GM21528 (cell line): ENCODE results near the gene EXTL1.

Experiments used
- ATAC-seq: cut with Tn5 transposase; IDR thresholded peaks from one replicate; pipeline ENCODE4 v1.9.1; 2021; ENCODE audit warnings: mild to moderate bottlenecking, moderate library complexity; ENCODE audit not compliant: unreplicated experiment, low FRiP score

Gene EXTL1

DNA sequence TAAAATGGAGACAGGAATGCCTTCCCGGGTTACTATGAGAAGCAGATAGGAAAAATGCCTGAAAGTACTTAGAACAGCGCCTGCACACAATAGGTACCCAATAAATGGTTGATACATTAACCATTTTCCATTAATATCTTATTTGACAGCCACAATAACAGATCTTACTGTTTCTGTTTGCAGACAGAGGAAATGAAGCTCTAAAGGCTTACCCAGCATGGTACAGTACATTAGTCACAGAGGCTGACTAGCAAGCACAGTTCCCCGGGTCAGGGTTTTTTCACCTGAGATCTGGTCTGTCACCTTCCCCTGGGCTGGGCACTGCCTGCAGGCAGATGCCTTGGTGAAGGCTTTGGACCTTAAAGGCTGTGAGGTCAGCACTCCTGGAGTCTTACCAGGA lies 43.0 kb downstream of the EXTL1 start:
- no peak for ATAC-seq

DNA sequence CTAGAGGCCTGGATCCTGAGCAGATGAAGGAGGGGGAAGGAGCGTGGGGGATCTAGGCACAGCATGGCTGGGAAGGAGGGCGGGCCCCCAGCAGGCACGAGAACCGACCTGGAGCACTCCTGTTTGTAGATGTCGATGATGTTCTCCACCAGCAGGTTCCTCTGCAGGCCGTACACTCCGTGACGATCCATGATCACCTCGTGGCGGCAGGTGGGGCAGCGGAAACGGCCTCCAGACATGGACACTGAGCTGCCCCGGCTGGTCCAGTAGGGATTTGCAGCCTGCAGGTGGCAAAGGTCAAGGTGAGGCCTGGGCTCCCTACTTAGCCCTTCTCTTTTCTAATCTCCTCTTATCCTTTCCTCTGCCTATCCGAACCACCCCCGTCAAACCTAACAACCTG lies 44.6 kb downstream of the EXTL1 start:
- no peak for ATAC-seq

DNA sequence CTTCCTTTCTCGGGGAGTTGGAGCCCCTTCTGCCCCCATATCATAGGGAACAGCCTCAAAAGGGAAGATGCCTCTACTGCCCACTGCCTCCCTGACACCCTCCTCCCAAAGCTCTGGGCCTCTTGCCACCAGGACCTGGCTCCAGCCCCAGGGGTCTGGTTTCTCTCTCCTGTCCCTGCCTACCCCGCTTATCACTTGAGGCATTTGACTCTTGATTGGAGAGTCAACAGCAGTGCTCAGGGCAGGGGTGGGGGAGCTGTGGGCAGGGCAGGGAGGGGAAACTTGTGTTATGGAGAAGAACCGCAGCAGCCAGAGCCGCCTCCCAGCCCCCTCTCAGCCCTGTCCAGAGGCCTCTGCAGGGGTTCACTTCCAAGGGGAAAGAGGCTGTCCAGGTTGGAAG lies 45.3 kb downstream of the EXTL1 start:
- no peak for ATAC-seq

DNA sequence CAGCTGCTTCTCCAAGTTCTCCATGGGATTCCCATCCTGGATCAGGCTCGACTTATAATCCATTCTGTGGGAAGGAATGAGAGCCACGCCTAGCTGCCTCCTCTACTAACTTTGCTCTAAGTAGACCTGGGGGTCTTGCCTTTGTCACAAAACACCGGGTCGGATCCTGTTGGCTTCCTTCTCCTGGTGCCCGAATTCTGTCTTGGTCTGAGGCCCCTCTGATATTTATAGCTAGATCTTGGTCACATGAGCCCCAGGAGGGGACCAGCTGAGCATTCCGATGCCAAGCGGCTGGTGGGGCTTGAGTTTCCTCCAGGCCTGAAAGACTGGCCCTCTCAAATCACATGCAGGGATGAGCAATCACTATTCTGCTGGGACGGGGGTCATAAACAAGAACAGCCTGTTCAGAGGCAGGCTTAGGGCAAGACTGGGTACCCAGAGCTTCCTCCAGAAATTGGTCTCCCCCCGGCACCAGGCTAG lies 45.9 kb downstream of the EXTL1 start, which contains the start of gene TRIM63:
TSS of gene TRIM63 (minus strand) at position 199 of the 480 bp plus-strand sequence. CDS start at position 63, 136 bp downstream.
- no peak for ATAC-seq

DNA sequence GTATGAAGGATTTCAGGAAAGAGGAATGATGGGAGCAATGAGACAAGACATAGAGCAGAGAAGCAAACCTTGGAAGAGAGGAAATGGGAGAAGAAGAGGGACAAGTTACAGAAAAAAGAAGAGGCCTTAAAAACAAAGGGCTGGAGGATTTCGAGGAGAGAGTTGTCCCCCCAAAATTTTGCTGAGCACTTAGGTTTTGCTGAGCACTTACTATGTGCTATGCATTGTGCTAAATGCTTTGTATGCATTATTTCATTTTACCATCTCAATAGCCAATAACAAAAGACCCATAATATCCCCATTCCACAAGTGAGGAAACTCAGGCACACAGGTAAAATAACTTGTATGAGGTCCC lies 48.3 kb downstream of the EXTL1 start:
- no peak for ATAC-seq

DNA sequence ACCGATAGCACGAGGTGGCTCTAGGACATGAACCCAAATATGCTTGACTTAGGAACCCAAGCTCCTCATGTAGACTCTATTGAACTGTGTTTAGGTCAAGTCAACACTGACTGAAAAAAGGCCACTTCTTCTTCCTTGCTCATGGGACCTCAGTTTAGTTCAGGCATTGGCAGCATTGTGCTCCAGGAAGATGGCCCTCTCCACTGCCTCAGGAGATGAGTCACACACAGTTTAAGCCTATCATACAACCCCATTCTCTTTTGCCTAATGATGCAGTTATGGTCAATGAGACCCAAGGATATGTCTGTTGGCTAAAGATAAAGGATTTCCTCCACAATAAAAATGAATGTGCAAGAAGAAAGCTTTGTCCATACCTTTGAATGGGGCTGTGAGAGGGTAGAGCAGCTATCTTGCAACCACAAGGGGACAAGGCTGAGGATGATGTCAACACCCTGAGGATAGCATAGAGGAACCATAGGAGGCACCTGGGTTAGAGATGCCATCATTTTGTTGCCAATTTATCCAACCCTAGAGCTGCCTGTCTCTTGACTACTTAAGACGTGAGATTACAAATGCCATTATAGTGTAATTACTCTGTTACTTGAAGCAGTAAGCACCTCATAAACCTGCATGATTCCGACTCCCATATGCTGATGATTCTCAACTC lies 48.9 kb downstream of the EXTL1 start:
- ATAC-seq = no peak

DNA sequence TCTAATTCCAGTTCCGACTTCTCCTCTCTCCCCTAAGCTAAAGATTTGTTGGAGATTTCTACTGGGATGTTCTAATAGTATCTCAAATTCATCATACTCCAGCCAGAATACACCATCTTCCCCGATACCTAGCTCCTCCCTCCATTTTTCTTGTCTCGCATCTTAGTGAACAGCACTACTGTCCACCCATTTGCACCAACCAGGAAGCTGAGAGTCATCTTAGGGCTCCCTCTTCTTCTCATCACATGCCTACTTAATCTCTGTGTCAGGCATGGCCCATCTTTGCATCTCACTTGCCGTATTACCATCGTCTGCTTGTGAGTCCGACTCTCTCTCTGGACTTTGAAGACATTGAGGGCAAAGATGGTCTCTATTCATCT lies 49.4 kb downstream of the EXTL1 start:
- ATAC-seq = no peak

DNA sequence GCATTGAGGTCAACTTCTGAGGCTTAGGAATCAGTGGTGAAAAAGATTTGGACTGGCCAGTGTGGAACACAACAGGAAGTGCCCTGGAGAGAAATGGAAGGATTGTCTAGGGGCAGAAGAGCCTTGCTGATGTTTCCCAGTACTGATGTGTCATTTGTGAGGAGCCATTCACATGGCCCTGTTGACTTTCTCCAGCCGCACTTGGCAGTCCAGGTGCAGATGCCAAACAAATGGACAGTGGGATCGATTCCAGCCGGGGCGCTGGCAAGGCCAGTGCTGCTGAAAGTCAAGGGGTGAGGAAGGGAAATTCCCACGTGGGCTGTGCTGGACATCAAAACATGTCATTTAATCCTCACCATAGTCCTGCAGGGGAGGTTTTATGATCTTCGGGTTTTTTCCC lies 50.7 kb downstream of the EXTL1 start:
- ATAC-seq = no peak

DNA sequence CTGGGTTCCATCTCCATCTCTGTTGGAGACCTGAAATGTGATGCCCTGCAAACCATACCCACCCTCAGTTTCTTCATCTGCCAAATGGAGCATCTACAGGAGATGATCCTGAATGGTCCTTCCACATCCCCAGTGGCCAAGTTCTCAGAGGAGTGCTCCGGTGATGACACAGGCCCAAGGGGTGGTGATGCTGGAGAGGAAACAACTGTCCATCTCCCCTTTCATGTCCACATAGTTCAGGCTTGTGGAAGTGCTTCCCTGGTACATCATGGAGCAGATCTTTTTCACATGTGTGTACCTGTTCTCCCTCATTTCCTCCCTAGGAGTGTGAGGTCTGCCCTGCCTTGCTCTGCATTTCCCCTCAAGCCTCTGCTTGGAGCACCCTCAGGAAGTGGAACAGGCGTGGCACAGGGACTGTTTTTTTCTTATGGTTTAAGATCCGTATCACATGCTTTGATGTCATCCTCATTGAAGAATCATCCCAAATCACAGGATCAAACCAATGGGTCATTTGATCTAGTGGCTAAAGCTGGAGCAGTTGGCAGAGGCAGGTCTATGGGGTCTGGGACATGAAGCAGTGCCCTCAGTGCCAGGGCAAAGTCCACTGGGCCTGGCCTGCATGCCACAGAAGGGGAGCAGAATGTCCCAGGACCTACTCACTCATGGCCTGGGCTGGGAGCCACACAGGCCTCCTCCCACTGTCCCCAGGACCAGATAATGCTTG lies 54.0 kb downstream of the EXTL1 start:
- ATAC-seq = no peak

DNA sequence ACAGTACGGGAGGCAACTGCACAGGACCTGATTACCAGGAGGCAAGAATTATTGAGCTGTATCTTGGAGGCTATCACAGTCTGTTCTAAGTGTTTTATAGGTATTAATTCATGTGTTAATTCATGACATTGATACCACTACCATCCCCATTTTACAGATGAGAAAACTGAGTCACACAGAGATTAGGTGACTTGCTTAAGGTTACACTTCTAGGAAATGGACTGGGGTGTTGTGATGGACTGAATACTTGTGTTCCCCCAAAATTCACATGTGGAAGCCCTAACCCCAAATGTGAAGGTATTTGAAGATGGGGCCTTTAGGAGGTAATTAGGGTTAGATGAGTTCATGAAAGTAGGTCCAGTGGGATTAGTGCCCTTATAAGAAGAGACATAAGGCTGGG lies 55.9 kb downstream of the EXTL1 start:
- ATAC-seq = no peak

DNA sequence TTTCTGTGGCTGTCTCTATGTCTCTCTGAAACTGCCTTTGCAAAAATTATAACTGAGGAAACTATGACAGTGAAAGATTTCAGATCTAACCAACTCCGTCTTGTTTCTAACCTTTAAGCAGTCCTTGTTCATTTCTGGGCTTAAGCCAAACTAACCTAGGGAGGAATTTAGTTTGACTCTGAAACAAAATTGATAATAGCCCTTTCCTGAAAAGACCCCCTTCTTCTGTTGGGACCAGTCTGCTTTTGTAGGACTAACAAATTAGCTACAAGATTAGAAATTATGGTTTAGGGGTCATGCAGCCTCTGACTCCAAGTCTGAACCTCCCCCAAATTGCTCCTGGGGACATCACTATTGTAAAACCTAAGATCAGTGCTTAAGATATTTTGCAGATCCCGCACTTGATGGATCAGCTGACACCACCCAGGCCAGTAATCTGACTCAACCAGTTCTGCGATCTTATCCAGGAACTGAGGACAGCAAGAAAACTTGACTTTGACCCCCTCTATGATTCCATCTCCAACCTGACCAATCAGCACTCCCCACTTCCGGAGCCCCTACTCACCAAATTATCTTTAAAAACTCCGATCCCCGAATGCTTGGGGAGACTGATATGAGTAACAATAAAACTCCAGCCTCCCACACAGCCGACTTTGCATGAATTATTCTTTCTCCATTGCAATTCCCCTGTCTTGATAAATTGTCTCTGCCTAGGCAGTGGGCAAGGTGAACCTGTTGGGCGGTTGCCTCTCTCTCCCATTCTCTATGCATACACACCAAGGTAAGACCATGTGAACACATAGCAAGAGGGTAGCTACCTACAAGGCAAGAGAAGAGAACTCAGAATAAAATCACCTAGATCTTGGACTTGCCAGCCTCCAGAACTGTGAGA lies 57.0 kb downstream of the EXTL1 start:
- ATAC-seq = no peak

DNA sequence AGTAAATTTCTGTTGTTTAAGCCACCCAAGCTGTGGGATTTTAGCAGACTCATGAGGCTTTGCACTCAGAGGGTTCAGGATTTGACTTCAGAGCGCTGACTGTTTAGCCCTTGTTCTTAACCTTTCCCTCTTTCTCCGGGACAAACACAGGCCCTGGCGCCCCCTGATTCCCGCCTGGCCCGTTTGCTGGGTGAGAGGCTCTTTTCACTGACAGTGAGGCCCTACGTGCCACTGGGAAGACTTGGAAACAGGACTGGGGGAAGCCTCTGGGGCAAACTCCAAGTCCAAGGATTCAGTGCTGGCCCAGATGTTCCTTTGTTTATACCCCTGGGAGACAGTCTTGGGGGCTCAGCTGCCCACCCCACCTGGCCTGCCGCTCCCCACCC lies 57.6 kb downstream of the EXTL1 start:
- no peak for ATAC-seq

DNA sequence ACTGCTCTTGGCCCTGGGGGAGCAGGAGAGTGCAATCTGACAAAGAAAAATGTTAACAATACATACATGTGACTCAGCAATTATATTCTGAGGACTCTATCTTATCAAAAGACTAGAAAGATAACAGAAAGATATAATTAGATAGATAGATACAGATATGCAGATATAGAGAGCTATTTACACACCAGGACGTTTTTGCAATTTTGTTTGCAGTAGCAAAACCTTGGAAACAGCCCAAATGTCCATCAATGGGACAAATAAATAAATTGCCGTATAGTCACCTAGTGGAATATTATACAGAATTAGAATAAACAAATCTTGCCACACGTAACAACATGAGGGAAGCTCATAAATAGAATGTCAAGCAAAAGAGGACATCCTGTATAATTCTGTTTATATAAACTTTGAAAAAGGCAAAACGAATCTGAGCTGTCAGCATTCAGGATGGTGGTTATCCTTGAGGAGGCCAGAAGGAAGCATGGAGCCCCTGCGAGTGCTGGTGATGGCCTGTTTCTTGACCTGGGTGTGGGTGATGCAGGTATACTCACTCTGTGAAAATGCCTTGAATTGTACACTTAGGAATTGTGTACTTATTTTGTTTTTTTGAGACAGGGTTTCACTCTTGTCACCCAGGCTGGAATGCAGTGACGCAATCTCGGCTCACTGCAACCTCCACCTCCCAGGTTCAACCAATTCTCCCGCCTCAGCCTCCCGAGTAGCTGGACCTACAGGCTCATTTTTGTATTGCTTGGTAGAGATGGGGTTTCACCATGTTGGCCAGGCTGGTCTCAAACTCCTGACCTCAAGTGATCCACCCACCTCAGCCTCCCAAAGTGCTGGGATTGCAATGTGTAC lies 58.6 kb downstream of the EXTL1 start:
- no peak for ATAC-seq

DNA sequence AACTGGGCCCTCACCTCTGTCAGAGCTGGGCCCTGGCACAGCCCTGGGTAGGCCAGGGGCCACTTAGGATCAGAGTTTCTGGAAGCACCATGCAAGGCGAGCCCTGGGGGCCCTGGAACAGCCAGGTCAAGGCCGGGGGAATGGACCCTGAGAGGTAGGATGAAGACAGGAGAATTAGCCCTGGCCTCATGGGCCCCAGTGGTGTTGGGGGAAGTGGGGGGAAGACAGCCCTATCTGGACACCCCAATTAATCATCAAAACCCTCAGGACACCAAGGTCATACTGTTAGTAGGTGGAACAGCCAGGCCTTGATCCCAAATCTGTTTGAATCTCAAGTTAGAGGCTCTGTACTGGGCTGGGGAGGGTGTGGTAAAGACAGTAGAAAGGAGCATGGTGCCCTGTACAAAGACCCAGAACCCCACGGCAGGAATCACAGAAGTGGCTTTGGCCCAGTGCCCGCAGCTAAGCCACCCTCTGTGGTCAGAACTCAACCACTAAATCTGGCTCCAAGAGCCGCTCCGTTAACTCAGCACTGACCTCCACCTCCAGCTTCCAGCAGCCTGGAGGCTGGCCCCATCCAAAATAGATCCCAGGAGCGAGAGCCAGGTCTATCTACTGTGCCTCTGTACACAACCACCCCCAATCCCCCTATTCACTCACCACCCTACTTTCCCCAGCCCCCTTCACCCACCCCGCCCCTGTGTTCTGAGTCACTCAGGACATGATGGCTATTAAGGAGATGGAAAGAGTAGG lies 59.9 kb downstream of the EXTL1 start:
- ATAC-seq = no peak

DNA sequence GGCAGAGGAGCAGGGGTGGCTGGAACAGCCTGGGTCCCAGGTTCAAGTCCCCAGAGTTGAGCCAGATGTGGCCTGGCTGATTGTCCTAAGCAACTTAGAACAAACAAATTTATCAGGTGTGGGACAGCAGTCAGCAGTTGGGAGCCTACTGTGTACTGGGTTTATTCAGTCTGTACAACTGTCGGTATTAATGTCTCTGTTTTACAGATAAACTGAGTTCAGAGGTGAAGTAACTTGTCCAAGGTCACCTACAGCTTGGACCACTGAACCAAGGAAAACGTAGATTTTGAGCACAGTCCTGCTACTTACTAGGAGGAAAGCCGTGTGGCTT lies 60.4 kb downstream of the EXTL1 start:
- no peak for ATAC-seq

DNA sequence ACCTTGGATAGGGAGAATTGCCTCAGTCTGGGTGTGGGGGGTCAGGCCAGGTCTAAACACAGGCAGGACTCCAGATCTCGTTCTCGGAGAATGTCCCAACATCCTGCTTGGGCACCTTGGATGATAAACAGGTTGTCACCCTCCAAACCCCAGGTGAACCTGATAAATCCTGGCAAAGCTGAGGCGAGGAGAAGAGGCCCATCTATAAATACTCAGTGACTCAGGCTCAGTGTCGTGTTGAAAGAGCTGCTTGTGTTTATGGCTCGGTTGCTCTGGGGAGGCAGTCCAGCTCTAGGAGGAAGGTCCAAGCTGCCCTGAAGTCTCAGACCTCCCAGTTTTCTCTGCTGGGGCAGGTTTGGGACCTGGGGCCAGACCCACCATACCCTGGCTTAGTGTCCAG lies 61.6 kb downstream of the EXTL1 start:
- no peak for ATAC-seq

DNA sequence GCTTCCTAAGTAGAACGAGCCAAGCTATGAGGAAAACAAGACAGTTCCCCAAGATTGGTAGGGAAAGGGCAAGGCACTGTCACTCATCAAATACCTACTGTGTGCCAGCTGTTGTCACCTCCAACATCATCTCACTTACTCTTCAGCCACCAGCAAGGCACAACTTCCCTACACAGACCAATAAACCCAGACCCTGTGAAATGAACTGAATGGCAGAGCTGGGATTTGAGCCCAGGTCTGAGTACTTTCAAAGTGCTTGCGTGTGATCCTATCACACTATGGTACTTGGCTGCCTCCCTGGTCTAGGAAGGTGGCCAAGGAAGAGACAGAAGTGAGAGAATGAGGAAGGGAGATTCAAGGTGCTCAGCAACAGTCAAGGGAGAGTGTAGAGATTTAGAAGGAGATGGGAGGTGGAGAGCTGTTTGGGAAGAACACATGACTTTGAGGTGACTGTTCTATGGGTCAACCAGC lies 62.6 kb downstream of the EXTL1 start:
- ATAC-seq = no peak

DNA sequence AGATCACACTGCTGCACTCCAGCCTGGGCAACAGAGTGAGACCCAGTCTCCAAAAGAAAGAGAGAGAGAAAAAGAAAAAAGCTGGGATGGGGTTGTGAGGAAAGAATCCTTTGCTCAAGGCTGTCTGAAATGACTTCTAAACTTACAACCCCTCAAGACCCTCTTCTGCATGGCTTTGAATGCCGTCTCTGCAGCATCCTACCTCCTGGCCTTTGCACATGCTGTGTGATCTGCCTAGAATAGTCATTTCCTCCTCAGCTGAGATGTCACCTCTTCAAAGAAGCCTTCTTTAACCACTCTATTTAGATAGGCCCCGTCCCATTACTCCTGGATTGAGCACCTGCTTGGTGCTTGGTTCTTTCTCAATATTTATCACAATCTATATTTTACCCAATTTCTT lies 63.3 kb downstream of the EXTL1 start:
- ATAC-seq = no peak
